Measurements from ENCODE around the gene METTL16. TPM values are rescaled to one million over a fixed set of nuclear protein-coding genes. Genes with fewer than 3 reads are reported as not detected.
"Not testable (repeated sequence)": the region's sequence is repeated elsewhere in the genome, so short reads cannot be mapped to it uniquely, and the experiment has no call there.

The METTL16 gene
- total RNA-seq = 38.6 TPM

- peak; percentile 99 for DNase-seq
Observed at GRCh38 chr17:2511462-2512369, at the start of gene METTL16. METTL16 (minus strand) TSS chr17:2511888; CDS start chr17:2502331, 9,557 bp downstream.

- no peak for DNase-seq
Observed at GRCh38 chr17:2560658-2561057, 49.0 kb upstream of the METTL16 start.

GRCh38 chr17:2551928-2552327, 40.2 kb upstream of the METTL16 start:
- DNase-seq = no peak

- DNase-seq = no peak
Observed at GRCh38 chr17:2551493-2551892, 39.8 kb upstream of the METTL16 start.

GRCh38 chr17:2549392-2550211, 37.9 kb upstream of the METTL16 start:
- DNase-seq = no peak

- not testable (repeated sequence) for DNase-seq
Observed at GRCh38 chr17:2548026-2548425, 36.3 kb upstream of the METTL16 start.

GRCh38 chr17:2547176-2547575, 35.5 kb upstream of the METTL16 start:
- DNase-seq = no peak

- no peak for DNase-seq
Observed at GRCh38 chr17:2545393-2545792, 33.7 kb upstream of the METTL16 start.

GRCh38 chr17:2542456-2542855, 30.8 kb upstream of the METTL16 start:
- no peak for DNase-seq

- DNase-seq = no peak
Observed at GRCh38 chr17:2542056-2542455, 30.4 kb upstream of the METTL16 start.

- DNase-seq = not testable (repeated sequence)
Observed at GRCh38 chr17:2537579-2537978, 25.9 kb upstream of the METTL16 start.

GRCh38 chr17:2532146-2532720, 20.5 kb upstream of the METTL16 start:
- no peak for DNase-seq

- not testable (repeated sequence) for DNase-seq
Observed at GRCh38 chr17:2531243-2531954, 19.7 kb upstream of the METTL16 start.

- not testable (repeated sequence) for DNase-seq
Observed at GRCh38 chr17:2521775-2522410, 10.2 kb upstream of the METTL16 start.

- DNase-seq = no peak
Observed at GRCh38 chr17:2521257-2521656, 9.6 kb upstream of the METTL16 start.

GRCh38 chr17:2517539-2517938, 5.9 kb upstream of the METTL16 start:
- no peak for DNase-seq

- no peak for DNase-seq
Observed at GRCh38 chr17:2511138-2511461, 588 bp downstream of the METTL16 start.

GRCh38 chr17:2510559-2510958, 1.1 kb downstream of the METTL16 start:
- no peak for DNase-seq

- DNase-seq = no peak
Observed at GRCh38 chr17:2508035-2508434, 3.7 kb downstream of the METTL16 start.

- DNase-seq = not testable (repeated sequence)
Observed at GRCh38 chr17:2507015-2507414, 4.7 kb downstream of the METTL16 start.

- no peak for DNase-seq
Observed at GRCh38 chr17:2503627-2504026, 8.1 kb downstream of the METTL16 start.
